ENCODE measurements around the gene P2RY2.

P2RY2 gene

GRCh38 chr11:73218106-73218829 is at the start of gene P2RY2:
TSS of gene P2RY2 (plus strand) at chr11:73218281. CDS start at chr11:73234160, 15,879 bp downstream.
- DNase-seq (ENCODE audit: low spot score) = peak; percentile 63

GRCh38 chr11:73168925-73169579 is 49.0 kb upstream of the P2RY2 start:
- no peak for DNase-seq (ENCODE audit: low spot score)

GRCh38 chr11:73170140-73170539 is 47.9 kb upstream of the P2RY2 start:
- DNase-seq (ENCODE audit: low spot score) = no peak

- no peak for DNase-seq (ENCODE audit: low spot score)
Measured at GRCh38 chr11:73171436-73172161, 46.5 kb upstream of the P2RY2 start.

GRCh38 chr11:73172992-73173656 is 45.0 kb upstream of the P2RY2 start:
- DNase-seq (ENCODE audit: low spot score) = no peak

- DNase-seq (ENCODE audit: low spot score) = no peak
Measured at GRCh38 chr11:73173755-73174494, 44.2 kb upstream of the P2RY2 start.

GRCh38 chr11:73174495-73174791 is 43.6 kb upstream of the P2RY2 start:
- DNase-seq (ENCODE audit: low spot score) = no peak

- DNase-seq (ENCODE audit: low spot score) = peak; percentile 75
Measured at GRCh38 chr11:73175551-73176144, 42.4 kb upstream of the P2RY2 start.

GRCh38 chr11:73176145-73176873 is 41.8 kb upstream of the P2RY2 start:
- DNase-seq (ENCODE audit: low spot score) = no peak

GRCh38 chr11:73176874-73177155 is 41.3 kb upstream of the P2RY2 start:
- no peak for DNase-seq (ENCODE audit: low spot score)

- peak; percentile 26 for DNase-seq (ENCODE audit: low spot score)
Measured at GRCh38 chr11:73177380-73177777, 40.7 kb upstream of the P2RY2 start.

- DNase-seq (ENCODE audit: low spot score) = peak; percentile 92
Measured at GRCh38 chr11:73177778-73178539, 40.1 kb upstream of the P2RY2 start.

- DNase-seq (ENCODE audit: low spot score) = no peak
Measured at GRCh38 chr11:73178681-73179080, 39.4 kb upstream of the P2RY2 start.

GRCh38 chr11:73182824-73183321 is 35.2 kb upstream of the P2RY2 start:
- no peak for DNase-seq (ENCODE audit: low spot score)

GRCh38 chr11:73184953-73185671 is 33.0 kb upstream of the P2RY2 start:
- DNase-seq (ENCODE audit: low spot score) = peak; percentile 69

GRCh38 chr11:73185680-73186293 is 32.3 kb upstream of the P2RY2 start:
- peak; percentile 91 for DNase-seq (ENCODE audit: low spot score)

GRCh38 chr11:73186294-73186850 is 31.7 kb upstream of the P2RY2 start:
- no peak for DNase-seq (ENCODE audit: low spot score)

- no peak for DNase-seq (ENCODE audit: low spot score)
Measured at GRCh38 chr11:73186886-73187285, 31.2 kb upstream of the P2RY2 start.

- DNase-seq (ENCODE audit: low spot score) = no peak
Measured at GRCh38 chr11:73187854-73188253, 30.2 kb upstream of the P2RY2 start.

Measured in hepatic stellate cell (primary cell).